HL-60 (cell line): ENCODE measurements around the gene CERS4.

Source experiments
- GABPA ChIP-seq: IDR thresholded peaks from 2 replicates; pipeline ENCODE4 v1.6.1; 2012; ENCODE audit warnings: low read depth
- POLR2AphosphoS5 ChIP-seq: IDR thresholded peaks from 2 replicates; pipeline ENCODE4 v1.6.1; 2012; ENCODE audit warnings: low read depth
- TF ChIP-seq, protein P1 (sequence below): IDR thresholded peaks from one replicate; pipeline ENCODE4 v1.5.1; 2011; ENCODE audit warnings: low read length, control low read depth, inconsistent platforms; ENCODE audit not compliant: insufficient read depth
- TF ChIP-seq, protein P2 (sequence below): IDR thresholded peaks from 2 replicates; pipeline ENCODE4 v1.6.1; 2012; ENCODE audit warnings: low read depth; ENCODE audit not compliant: insufficient replicate concordance

DNA sequence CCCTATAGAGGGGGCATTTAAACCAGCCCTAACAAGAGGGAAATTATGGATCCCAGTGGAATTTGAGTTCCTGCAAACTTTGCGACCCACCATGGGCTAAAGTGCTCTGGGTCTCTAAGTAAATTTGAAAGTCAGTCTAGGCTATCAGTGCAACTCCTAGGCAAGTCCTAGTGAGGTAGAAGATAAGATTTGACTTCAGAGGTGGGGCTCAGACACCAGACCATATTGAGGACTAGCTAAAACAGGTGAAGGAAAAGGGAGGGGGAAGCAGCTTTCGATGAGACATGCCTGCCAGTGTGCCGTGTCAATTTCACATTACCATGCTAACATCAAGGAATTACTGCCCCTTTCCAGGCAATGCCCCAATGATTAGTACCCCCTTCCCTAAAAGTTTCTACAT is 60.6 kb downstream of the CERS4 start:
- TF ChIP-seq, protein P1, sequence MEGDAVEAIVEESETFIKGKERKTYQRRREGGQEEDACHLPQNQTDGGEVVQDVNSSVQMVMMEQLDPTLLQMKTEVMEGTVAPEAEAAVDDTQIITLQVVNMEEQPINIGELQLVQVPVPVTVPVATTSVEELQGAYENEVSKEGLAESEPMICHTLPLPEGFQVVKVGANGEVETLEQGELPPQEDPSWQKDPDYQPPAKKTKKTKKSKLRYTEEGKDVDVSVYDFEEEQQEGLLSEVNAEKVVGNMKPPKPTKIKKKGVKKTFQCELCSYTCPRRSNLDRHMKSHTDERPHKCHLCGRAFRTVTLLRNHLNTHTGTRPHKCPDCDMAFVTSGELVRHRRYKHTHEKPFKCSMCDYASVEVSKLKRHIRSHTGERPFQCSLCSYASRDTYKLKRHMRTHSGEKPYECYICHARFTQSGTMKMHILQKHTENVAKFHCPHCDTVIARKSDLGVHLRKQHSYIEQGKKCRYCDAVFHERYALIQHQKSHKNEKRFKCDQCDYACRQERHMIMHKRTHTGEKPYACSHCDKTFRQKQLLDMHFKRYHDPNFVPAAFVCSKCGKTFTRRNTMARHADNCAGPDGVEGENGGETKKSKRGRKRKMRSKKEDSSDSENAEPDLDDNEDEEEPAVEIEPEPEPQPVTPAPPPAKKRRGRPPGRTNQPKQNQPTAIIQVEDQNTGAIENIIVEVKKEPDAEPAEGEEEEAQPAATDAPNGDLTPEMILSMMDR = no peak
- TF ChIP-seq, protein P2, sequence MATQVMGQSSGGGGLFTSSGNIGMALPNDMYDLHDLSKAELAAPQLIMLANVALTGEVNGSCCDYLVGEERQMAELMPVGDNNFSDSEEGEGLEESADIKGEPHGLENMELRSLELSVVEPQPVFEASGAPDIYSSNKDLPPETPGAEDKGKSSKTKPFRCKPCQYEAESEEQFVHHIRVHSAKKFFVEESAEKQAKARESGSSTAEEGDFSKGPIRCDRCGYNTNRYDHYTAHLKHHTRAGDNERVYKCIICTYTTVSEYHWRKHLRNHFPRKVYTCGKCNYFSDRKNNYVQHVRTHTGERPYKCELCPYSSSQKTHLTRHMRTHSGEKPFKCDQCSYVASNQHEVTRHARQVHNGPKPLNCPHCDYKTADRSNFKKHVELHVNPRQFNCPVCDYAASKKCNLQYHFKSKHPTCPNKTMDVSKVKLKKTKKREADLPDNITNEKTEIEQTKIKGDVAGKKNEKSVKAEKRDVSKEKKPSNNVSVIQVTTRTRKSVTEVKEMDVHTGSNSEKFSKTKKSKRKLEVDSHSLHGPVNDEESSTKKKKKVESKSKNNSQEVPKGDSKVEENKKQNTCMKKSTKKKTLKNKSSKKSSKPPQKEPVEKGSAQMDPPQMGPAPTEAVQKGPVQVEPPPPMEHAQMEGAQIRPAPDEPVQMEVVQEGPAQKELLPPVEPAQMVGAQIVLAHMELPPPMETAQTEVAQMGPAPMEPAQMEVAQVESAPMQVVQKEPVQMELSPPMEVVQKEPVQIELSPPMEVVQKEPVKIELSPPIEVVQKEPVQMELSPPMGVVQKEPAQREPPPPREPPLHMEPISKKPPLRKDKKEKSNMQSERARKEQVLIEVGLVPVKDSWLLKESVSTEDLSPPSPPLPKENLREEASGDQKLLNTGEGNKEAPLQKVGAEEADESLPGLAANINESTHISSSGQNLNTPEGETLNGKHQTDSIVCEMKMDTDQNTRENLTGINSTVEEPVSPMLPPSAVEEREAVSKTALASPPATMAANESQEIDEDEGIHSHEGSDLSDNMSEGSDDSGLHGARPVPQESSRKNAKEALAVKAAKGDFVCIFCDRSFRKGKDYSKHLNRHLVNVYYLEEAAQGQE = no peak
- TF ChIP-seq POLR2AphosphoS5 (no peak), GABPA (no peak)
